LNCAP (cell line): Measurements from ENCODE around the gene PRICKLE4.

ENCODE experiments used
- TF ChIP-seq, protein P1 (sequence below): fragments of 450-650 bp; IDR thresholded peaks from 2 replicates; pipeline ENCODE4 v1.5.1; 2017; ENCODE audit warnings: mild to moderate bottlenecking

The PRICKLE4 gene

DNA sequence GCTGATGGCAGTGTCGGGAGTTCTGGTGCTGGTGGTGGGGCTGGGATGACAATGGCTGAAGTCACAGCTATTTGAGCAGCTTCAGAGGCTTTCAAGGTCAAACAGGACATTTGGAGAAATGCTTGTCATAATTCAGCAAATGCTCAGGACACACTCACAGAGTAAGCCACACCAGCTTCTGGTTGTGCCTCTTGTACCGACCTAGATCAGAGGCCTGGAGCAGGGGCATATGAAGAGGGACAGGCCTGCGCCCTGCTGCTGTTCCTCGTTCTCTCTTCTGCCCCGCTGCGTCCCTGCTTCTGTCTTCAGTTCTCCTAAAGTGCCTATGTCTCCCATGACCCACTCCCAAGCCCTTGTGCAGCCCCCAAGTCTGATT is 32.5 kb upstream of the PRICKLE4 start:
- TF ChIP-seq, protein P1, sequence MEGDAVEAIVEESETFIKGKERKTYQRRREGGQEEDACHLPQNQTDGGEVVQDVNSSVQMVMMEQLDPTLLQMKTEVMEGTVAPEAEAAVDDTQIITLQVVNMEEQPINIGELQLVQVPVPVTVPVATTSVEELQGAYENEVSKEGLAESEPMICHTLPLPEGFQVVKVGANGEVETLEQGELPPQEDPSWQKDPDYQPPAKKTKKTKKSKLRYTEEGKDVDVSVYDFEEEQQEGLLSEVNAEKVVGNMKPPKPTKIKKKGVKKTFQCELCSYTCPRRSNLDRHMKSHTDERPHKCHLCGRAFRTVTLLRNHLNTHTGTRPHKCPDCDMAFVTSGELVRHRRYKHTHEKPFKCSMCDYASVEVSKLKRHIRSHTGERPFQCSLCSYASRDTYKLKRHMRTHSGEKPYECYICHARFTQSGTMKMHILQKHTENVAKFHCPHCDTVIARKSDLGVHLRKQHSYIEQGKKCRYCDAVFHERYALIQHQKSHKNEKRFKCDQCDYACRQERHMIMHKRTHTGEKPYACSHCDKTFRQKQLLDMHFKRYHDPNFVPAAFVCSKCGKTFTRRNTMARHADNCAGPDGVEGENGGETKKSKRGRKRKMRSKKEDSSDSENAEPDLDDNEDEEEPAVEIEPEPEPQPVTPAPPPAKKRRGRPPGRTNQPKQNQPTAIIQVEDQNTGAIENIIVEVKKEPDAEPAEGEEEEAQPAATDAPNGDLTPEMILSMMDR: no peak

DNA sequence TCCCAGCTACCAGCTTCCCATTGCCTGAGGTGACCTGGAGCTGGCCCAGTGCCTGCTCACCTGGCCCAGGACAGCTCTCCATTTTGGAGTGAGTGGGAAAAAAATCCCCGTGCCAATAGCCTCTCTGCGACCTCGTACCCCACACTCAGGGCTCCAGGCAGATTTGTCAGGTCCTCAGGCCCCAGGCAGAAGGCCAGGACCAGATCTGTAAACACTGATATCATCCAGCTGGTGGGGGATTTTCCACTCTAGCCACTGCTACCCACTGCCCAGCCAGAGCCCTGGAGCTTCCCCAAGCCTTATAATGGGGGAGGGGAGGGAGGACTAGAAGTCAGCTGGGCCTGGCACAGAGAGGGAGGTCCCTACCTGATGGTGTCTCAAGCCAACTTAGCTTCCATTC is 32.0 kb upstream of the PRICKLE4 start:
- TF ChIP-seq, protein P1: no peak

DNA sequence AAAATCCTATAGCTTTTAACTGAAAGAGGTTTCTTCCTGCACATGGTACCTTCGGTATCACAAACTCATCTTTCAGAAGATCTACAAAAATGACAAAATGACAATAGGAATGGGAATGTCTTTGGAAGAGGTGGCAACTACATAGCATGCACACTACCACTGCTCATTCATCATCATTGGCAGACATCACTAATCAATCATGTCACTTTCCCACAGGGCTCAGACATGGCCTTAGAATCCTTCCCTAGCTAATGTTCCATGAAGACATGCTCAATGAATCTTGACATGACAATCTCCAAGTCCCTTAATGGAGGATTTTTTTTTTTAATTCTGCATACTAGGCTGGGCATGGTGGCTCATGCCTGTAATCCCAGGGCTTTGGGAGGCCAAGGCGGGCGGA is 30.2 kb upstream of the PRICKLE4 start:
- TF ChIP-seq, protein P1: no peak

DNA sequence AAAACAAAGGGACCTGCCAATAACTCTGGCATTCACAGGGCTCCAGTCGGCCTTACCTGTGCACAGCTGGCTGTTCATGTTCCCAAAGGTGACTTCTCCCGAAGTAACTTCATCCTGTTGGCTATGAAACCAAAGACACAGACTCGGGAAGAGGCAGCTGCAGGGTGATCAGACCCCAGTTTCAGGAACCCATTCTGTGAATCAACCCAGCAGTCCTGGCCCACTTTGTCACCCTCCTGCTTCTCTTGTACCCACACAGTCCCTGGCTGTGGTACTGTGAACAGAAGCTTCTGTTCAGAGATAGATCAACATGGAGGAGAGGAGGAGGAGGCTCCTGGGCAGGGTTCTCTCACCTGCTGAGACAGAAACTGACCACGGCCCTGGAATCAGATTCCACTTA is 24.7 kb upstream of the PRICKLE4 start:
- TF ChIP-seq, protein P1: no peak

DNA sequence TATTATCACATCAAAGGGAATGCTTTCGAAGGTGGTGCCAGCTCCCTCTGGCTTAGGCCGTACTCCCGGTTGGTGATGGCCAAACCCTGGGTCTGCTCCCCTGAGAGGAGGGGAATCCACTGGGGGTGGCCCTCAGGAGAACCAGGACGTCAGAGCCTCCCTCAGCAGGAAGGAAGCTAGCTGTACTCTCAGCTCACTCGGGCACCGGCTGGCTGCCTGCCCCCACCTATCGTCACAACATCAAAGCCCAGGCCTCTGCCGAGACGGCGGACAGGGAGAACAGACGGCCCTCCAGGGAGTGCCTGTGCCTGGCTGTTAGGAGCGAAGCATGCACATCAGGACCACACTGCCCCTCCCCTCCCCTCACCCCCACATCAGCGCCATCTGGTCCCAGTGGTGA is 24.2 kb upstream of the PRICKLE4 start:
- TF ChIP-seq, protein P1: no peak

DNA sequence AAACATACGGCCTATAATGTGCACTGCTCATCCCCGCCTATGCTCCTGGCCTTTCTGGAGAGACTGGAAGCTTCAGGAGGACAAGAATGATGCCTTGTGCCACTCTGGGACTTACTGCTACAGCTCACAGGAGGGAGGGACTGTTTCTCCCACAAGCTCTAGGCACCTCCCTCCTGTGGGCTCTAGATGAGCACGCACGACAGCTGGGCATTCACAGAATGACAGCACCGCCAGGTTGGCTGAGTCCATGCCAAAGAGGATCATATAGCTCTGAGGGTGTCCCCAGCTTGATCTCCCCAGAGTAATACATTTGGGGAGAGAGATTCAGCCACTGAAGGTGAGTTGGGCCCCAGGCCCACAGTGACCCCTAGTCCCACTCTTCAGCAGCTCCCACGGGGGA is 23.3 kb upstream of the PRICKLE4 start:
- TF ChIP-seq, protein P1: no peak

DNA sequence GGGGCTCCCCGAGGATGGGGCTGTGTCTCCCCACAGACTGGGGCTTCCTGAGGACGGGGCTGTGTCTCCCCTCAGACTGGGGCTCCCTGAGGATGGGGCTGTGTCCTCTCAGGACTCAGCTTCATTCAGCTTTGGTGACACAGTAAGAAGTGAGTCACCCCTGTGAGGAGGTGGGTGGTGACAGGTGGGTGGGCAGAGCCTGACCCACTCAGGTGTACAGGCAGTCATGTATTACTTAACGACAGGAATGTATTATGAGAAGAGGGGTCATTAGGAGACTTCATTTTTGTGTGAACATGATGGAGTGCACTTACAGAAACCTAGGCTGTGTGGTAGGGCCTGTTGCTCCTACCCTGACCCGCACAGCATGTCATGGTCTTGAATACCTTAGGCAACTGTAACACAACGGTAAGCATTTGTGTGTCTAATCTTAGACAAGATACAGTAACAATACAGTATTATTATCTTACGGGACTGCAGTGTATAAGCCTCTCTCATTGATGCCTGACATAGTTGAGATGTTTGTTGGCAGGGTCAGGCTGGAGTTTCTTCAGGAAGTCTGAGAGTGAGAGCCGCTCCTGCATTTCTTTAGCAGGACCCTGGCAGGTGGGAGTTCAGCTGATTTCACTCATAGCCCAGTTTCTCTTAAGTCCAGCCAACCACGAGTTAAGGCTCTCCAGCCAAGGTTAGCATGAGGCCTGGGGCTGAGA is 22.5 kb upstream of the PRICKLE4 start:
- TF ChIP-seq, protein P1: no peak

DNA sequence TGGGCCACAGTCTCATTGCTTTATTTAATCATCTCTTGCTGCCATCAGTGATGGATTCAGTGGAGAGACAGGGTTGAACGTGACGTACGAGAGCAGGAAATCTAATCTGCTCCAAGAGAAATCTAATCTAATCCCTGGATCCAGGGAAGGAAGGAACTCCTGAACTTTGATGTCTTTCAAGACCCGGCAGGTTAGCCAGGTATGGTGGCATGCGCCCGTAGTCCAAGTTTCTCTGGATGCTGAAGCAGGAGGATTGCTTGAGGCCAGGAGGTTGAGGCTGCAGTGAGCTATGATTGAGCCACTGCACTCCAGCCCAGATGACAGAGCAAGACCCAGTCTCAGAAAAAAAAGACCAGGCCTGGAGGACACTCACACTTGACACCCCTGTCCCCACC is 21.9 kb upstream of the PRICKLE4 start:
- TF ChIP-seq, protein P1: no peak
